Gastroesophageal sphincter (tissue), 4 donors: ENCODE results near the gene SSBP4. TPM values are rescaled to one million over a fixed set of nuclear protein-coding genes. Genes with fewer than 3 reads are reported as not detected.

Experiments
- ATAC-seq: fragments of 150-250 bp; one replicate; pipeline ENCODE4 v1.9.1; 2016; ENCODE audit warnings: mild to moderate bottlenecking, moderate library complexity
- H3K27ac ChIP-seq, 4 donors: fragments of 200-600 bp; sonication (generic) in 3 of 4; 1 replicate in 3 of 4; 2 replicates in 1 of 4; pipeline ENCODE4 v1.5.1; 2016 to 2019
- H3K27me3 ChIP-seq: fragments of 200-600 bp; sonication (generic); one replicate; pipeline ENCODE4 v1.5.1; 2019
- H3K36me3 ChIP-seq, 2 donors: fragments of 200-600 bp; sonication (generic); one replicate each; pipeline ENCODE4 v1.5.1; 2019; ENCODE audit warnings: control low read depth in 1 of 2
- H3K4me1 ChIP-seq, 3 donors: fragments of 200-600 bp; sonication (generic); 1 replicate in 2 of 3; 2 replicates in 1 of 3; pipeline ENCODE4 v1.5.1; 2016 to 2019; ENCODE audit warnings: control low read depth in 2 of 3
- H3K4me3 ChIP-seq, 2 donors: fragments of 200-600 bp; sonication (generic); one replicate each; pipeline ENCODE4 v1.5.1; 2019; ENCODE audit warnings: mild to moderate bottlenecking in 1 of 2, moderate library complexity in 1 of 2
- H3K9me3 ChIP-seq, 3 donors: fragments of 200-600 bp; sonication (generic); one replicate each; pipeline ENCODE4 v1.5.1; 2017 to 2019; ENCODE audit warnings: control low read depth in 2 of 3
- EP300 ChIP-seq: sonication (generic); formaldehyde crosslinking; IDR thresholded peaks from one replicate; pipeline ENCODE4 v1.6.1; 2017; ENCODE audit warnings: antibody characterized with exemption, mild to moderate bottlenecking
- POLR2A ChIP-seq, 2 donors: fragments of 450-650 bp; IDR thresholded peaks; one replicate each; pipeline ENCODE4 v1.6.1; 2017; ENCODE audit warnings: antibody characterized with exemption in 2 of 2, mild to moderate bottlenecking in 2 of 2, moderate library complexity in 1 of 2
- POLR2AphosphoS5 ChIP-seq: sonication (generic); formaldehyde crosslinking; IDR thresholded peaks from one replicate; pipeline ENCODE4 v1.6.1; 2017; ENCODE audit warnings: antibody characterized with exemption
- WGBS, 2 donors: methylation state at CpG; one replicate each; pipeline ENCODE4 v1.1.5; 2018; ENCODE audit warnings: low coverage in 1 of 2; 5-methylcytosine and 5-hydroxymethylcytosine counted together
- total RNA-seq, 4 donors: library from RNA; depleted of rRNA; stranded (reverse); fragments of >200 nt; gene quantifications; one replicate each; pipeline ENCODE4 v1.1.0, GENCODE V29; 2016
- TF ChIP-seq, protein P1 (sequence below), 4 experiments: fragments of 200-600 bp in 2 of 4; fragments of 450-650 bp in 2 of 4; sonication (generic) in 1 of 4; IDR thresholded peaks; one replicate each; pipeline ENCODE4 v1.5.1; 2017 to 2019; ENCODE audit warnings: antibody characterized with exemption in 4 of 4, mild to moderate bottlenecking in 2 of 4, moderate library complexity in 2 of 4

Gene SSBP4
- total RNA-seq, 4 donors from 2014 or later = 58.4 to 76.2 (median 61.3) TPM

GRCh38 chr19:18477042-18477779 is 58.0 kb downstream of the SSBP4 start:
- no peak for ATAC-seq
- Histone ChIP-seq H3K4me1 (peaks cover 3 to 93% (median 44%) of the 10 kb centered on the region in 3 donors), H3K27me3 (no peaks in the 10 kb centered on the region), H3K36me3 (peaks cover 0 to 5% of the 10 kb centered on the region in 2 donors), H3K27ac (peak overlapping the region in 2 of 4 donors; percentile 79 to 91), H3K4me3 (no peak overlapping the region), H3K9me3 (no peaks in the 10 kb centered on the region)
- TF ChIP-seq POLR2AphosphoS5 (no peak), POLR2A (IDR thresholded peaks at IDR 0.05) (no peak), EP300 (no peak)
- TF ChIP-seq, protein P1, sequence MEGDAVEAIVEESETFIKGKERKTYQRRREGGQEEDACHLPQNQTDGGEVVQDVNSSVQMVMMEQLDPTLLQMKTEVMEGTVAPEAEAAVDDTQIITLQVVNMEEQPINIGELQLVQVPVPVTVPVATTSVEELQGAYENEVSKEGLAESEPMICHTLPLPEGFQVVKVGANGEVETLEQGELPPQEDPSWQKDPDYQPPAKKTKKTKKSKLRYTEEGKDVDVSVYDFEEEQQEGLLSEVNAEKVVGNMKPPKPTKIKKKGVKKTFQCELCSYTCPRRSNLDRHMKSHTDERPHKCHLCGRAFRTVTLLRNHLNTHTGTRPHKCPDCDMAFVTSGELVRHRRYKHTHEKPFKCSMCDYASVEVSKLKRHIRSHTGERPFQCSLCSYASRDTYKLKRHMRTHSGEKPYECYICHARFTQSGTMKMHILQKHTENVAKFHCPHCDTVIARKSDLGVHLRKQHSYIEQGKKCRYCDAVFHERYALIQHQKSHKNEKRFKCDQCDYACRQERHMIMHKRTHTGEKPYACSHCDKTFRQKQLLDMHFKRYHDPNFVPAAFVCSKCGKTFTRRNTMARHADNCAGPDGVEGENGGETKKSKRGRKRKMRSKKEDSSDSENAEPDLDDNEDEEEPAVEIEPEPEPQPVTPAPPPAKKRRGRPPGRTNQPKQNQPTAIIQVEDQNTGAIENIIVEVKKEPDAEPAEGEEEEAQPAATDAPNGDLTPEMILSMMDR (IDR thresholded peaks at IDR 0.05) = no peak
- WGBS, 2 donors = 82 to 85% methylated on average over 12 to 18 of the region's 24 CpGs

GRCh38 chr19:18477974-18478373 is 58.8 kb downstream of the SSBP4 start:
- Histone ChIP-seq H3K27me3 (no peaks in the 10 kb centered on the region), H3K4me3 (no peak overlapping the region), H3K9me3 (no peaks in the 10 kb centered on the region), H3K4me1 (peaks cover 3 to 91% (median 45%) of the 10 kb centered on the region in 3 donors), H3K36me3 (no peaks in the 10 kb centered on the region), H3K27ac (peak overlapping the region in 3 of 4 donors; percentile 79 to 91 (median 84))
- no peak for ATAC-seq
- TF ChIP-seq, protein P1 (IDR thresholded peaks at IDR 0.05) = no peak
- no peak for TF ChIP-seq EP300
- TF ChIP-seq POLR2AphosphoS5 = no peak
- no peak for TF ChIP-seq POLR2A (IDR thresholded peaks at IDR 0.05)
- WGBS, 2 donors = no CpG with 5 or more reads among the region's 8 CpGs

DNA sequence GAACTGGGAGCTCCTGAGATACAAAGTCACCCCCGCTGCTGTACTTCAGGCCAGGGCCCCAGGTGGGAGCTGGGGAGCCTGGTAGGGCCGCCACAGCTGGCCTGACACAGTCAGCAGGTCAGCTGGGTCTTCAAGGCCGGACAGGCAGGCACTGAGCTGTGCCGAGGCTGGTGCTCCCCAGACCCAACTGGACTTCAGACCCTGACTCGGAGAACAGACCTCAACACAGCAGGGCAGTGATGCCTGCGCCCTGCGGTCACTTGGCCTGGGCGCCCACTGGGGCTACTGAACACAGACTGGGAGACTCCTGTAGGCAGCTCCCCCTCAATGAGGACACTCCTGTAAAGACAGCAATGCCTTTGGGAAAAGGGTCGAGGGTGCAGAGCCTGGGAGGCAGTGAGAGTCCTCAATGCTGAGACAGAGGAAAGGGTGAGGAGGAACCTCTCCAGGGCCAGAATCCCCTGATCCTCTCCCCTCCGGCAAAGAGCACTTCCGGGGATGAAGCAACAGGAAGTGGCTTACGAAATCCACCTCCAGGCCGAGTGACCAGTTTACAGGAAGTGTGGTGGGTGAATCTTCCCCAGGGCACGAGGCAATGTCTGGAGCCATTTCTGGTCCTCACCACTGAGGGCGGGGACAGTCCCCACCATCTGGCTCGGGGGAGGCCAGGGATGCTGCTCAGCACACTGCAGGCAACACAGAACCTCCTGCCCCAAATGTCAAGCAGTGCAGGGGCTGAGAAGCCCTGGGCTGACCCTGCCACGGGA is 59.5 kb downstream of the SSBP4 start:
- TF ChIP-seq, protein P1 (IDR thresholded peaks at IDR 0.05) = no peak
- peak; percentile 93 for TF ChIP-seq POLR2AphosphoS5

DNA sequence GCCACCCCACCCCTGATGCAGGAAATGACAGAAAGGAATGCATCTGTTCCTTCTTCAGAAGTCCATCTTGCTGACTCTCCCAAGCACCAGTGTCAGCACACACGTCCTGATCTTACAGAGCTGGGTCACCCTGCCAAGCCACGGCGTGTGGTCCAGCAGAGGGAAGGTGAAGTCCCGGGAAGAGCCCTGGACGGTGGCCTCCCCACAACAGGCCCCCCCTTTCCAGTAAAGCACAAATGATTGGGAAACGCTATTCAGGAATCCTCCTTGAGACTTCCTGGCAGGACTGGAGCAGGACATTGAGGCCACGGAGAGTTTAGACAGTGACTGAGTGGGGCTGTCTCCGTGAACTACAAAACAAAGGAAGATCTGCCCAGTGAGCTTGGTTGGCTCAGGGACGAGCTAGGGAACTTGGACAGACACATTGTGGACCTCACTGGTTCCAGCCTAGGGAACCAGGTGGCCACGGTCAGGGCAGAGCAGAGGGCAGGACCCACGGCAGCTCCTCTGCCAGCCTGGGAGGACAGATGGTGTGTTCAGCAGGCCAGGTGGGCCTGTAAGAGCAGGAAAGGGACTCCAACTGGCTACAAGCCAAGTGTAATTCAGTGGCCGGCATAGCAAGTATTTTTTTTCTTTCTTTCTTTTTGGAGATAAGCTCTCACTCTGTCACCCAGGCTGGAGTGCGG is 61.0 kb downstream of the SSBP4 start:
- Histone ChIP-seq H3K4me3 (no peak overlapping the region), H3K36me3 (no peaks in the 10 kb centered on the region), H3K4me1 (peaks cover 3 to 91% (median 42%) of the 10 kb centered on the region in 3 donors), H3K27ac (peak overlapping the region; percentile 69 to 91 (median 82)), H3K27me3 (no peaks in the 10 kb centered on the region), H3K9me3 (no peaks in the 10 kb centered on the region)
- peak in 1 of 2 donors; percentile 10 for TF ChIP-seq POLR2A (IDR thresholded peaks at IDR 0.05)
- no peak for TF ChIP-seq EP300
- TF ChIP-seq POLR2AphosphoS5 = peak; percentile 99
- peak; percentile 92 for ATAC-seq
- 16 to 19% methylated on average over 3 to 5 of the region's 13 CpGs for WGBS, 2 donors

More for the DNA sequence above, 59.5 kb downstream of the SSBP4 start:
- Histone ChIP-seq H3K4me3 (no peak overlapping the region), H3K4me1 (peaks cover 3 to 91% (median 45%) of the 10 kb centered on the region in 3 donors), H3K27me3 (no peaks in the 10 kb centered on the region), H3K9me3 (no peaks in the 10 kb centered on the region), H3K27ac (peak overlapping the region; percentile 50 to 91 (median 82)), H3K36me3 (no peaks in the 10 kb centered on the region)
- ATAC-seq = peak; percentile 50
- 40 to 59% methylated on average over 1 to 4 of the region's 17 CpGs for WGBS, 2 donors
